Astrocyte of the hippocampus (primary cell): Measurements from ENCODE around the gene BCL7C.
A peak's percentile ranks its signal among the peaks of the same experiment; 100 is the strongest.
"Not testable (repeated sequence)": the region's sequence is repeated elsewhere in the genome, so short reads cannot be mapped to it uniquely, and the experiment has no call there.

Source experiments
- DNase-seq: peaks from one replicate; pipeline ENCODE4 v3.0.0; 2011; ENCODE audit warnings: low read depth, low spot score

BCL7C gene

DNA sequence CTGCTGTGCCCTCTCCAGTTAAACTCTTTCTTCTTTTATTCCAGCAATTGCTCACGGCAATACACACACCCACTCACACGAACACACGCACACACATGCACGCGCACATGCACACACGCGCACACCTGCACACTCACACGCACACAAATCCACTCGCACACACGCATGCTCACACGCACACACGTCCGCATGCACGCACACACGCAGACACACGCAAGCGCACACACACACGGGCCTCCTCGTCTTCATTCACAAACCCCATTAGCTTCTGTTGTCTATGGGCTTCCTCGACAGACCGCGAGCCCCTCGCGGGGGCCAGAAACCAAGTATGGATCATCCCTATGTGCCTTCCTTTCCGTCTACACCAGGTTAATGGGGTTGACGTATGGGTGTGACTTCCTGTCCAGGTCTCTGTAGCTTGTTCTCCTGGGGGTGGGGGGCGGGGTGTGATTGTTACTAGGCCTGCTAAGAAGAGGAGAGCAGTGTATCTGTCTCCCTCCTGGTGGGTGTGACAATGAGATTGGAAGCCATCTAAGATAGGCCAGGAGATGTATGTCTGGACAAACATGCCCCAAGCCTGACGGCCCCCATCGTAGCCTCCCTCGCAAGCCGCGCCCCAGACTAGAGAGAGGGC lies 1.9 kb upstream of the BCL7C start:
- DNase-seq: no peak

DNA sequence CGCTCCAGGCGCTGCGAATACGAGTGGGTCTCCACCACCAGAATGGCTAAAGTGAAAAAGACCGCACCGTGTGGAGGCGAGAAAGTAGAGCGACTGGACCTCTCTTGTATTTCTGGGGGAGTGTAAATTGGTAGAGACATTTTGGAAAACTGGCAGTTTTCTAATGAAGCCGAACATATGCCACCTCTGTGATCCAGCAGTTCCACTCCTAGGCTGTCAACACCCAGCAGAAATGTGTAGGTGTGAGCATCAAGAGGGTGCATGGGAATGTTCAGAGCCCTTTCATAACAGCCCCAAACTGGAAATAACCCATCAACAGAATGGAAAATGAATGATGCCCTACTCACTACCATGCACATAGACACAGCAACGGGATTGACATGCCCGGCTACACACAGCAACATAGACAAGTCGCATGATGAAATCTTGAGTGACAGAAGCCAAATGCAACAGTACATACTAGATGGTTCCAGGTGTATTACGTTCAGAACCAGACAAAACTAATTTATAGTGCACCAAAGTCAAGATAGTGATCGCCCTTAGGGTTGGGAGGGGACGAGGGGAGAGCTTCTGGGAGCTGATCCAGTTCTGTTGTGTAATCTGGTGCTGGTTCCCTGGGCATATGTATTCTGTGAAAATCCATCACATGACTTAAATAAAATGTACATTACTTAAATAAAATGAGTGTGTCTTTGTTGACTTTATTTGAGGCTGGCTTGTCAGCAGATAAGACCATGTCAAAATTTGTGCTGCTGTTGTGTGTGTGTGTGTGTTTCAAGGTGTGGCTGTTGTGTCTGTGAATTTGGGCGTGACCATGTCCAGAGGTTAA lies 877 bp upstream of the BCL7C start:
- DNase-seq: no peak

DNA sequence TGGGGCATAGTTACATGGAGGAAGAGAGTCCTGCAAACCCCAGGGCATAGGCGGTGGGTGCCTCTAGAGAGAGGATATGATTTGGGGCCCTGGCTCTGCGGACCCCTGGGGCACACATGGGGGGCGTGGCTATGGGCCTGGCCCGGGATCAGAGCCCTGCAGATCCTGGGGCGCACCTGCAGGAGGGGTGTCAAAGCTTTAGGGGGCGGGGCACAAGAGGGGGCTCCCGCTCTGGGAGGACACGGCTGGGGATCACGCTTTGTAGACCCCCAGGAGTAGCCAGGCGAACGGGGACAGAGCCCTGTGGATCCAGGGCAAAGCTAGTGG lies 497 bp downstream of the BCL7C start:
- peak; percentile 3 for DNase-seq

DNA sequence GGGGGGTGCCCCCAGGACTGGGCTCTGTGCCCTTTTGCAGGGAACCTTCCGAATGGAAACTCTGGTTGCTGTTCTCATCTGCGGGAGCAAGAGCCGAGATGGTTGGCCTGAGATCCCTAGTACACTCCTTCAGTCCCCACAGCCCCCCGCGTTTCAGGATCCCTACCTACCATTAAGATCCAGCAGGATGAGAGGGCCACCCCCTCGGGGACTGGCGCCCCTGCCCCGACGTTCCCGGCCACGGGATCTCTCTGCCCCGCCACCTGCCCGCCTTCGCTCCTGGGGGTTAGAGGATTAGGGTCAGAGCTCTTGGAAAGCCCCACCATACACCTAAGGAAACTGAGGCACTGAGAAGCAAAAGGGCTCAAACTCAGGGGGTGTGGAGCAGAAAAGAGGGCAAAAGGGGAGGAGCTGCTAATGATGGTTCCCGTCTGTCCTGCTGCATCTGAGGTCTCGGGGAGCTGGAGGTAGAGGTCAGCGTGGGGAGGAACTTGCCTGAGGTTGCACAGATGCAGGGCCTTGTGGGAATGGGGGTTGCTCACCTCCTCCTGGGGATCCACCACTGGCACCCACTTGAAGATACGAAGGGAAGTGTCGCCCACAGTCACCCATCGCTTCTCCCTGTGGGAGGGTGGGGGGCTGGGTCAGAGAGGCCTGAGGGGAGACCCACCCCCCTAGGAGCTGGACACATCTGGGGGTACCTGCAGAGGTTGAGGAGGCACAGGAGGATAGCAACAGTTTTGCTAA lies 1.0 kb downstream of the BCL7C start:
- DNase-seq: no peak

DNA sequence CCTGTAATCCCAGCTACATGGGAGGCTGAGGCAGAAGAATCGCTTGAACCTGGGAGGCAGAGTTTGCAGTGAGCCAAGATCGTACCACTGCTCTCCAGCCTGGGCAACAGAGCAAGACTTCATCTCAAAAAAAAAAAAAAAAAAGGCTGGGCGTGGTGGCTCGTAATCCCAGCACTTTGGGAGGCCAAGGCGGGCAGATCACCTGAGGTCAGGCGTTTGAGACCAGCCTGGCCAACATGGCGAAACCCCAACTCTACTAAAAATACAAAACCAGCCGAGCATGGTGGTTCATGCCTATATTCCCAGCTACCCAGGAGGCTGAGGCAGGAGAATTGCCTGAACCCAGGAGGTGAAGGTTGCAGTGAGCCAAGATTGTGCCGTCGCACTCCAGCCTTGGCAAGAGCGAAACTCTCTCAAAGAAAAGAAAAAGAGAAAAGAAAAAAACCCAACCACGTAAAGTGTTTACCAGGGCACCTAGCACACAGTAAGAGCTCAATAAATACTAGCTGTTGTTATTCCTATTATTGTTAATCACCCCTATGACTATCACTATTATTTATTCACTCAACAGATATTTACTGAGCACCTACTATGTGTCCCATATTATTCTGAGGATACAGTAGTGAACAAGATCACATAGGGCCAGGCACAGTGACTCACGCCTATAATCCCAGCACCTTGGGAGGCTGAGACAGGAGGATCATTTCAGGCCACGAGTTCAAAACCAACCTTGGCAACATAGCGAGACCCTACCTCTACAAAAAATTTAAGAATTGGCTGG lies 2.6 kb downstream of the BCL7C start:
- not testable (repeated sequence) for DNase-seq

DNA sequence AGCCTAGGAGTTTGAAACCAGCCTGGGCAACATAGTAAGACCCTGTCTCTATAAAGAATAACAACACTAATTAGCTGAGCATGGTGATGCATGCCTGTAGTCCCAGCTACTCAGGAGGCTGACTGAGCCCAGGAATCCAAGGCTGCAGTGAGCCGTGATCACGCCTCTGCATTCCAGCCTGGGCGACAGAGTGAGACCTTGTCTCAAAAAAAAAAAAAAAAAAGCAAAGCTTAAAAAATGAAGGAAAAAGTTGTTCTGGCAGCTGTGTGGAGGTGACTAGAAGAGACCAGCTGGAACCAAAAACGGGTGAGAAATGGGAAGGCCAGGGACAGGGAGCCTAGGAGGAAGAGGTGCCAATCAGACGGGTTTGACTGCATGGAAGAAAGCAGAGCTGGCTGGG lies 4.2 kb downstream of the BCL7C start:
- DNase-seq: peak; percentile 60

DNA sequence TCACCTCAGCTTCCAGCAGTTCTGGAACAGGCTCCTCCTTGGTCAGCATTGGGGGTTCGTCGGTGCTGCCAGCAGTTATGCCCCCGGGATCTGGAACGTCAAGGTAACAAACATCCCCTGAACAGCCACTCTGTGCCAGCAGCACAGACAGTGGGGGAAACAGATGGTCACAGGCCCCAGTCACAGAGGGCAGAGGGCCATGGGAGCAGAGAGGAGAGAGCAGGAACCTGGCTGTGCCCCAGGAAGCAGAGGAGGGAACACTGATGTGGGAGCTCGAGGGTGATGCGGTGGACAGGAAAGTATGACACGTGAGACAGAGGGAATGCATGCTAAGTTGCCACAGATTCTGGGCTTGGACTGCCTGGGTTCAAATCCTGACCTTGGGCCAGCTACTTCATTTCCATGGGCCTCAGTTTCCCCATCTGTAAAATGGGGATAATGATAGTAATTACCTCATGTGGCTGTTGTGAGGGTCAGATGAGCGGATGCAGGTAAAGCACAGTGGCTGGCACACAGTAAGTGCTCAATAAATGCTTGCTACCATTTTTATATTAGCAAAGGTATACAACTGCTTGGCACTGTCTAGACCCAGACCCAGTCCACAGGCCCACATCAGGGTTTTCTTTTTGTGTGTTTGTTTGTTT lies 4.9 kb downstream of the BCL7C start:
- DNase-seq: no peak

DNA sequence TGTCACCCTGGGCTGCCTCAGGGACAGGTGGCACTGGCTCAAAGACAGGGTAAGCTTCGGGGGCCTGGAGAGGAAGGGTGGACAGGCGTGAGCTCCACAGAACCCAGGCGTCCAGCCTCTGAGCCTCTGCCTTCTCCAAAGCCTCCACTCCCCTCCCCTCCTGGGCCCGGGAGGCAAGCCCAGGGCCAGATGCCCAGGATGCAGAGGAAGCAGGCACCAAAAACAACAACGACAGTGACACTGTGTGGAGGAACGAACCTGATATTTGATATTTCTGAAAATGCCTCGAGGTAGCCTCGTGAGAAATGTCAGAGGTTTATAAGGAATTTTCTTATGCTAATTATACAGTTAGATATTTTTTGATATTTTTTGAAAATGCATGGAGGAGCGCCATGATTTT lies 6.0 kb downstream of the BCL7C start:
- DNase-seq: no peak

DNA sequence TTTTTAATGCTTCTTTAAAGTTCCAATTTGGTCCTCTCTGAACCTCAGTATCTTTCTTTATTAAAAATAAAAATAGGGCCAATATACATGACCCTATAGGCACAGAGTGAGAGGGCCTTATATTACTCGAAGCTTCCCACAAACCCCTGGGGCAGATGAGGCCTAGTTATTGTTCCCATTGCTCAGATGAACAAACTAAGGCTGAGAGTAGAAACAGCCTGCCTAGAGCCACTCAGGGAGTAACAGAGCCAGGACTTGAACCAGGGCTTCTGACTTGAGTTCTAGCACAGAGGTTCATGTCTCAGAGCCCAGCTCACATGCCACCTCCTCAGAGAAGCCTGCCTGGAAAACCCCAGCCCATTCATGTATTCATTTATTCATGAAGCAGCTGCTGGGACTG lies 7.7 kb downstream of the BCL7C start:
- DNase-seq: no peak

DNA sequence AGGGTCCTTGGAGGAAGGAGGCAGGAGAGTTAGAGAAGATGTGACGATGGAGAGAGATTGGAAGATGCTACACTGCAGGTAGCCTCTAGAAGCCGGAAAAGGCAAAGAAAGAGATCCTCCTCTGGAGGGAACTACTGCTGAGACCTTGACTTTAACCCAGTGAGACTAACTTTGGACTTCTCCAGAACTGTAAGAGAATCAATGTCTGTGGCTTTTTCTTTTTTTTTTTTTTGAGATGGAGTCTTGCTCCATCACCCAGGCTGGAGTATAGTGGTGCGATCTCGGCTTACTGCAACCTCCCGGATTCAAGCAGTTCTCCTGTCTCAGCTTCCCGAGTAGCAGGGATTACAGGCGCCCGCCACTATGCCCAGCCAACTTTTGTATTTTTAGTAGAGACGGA lies 8.7 kb downstream of the BCL7C start:
- no peak for DNase-seq

DNA sequence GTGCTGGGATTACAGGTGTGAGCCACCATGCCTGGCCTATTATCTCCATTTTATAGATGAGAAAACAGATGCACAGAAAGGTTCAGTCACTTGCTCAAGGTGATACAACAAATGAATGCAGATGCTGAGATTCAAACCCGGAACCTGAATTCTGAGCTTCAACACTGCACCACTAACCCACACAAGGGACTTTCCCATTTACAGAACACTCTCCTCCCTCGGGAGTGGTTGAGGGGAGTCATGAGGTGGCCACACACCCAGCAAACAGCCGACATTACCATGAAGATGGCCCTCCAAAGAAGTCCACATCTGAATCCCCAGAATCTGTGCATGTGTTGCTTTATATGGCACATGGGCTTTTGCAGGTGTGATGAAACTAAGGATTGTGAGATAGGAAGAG lies 9.1 kb downstream of the BCL7C start:
- no peak for DNase-seq

DNA sequence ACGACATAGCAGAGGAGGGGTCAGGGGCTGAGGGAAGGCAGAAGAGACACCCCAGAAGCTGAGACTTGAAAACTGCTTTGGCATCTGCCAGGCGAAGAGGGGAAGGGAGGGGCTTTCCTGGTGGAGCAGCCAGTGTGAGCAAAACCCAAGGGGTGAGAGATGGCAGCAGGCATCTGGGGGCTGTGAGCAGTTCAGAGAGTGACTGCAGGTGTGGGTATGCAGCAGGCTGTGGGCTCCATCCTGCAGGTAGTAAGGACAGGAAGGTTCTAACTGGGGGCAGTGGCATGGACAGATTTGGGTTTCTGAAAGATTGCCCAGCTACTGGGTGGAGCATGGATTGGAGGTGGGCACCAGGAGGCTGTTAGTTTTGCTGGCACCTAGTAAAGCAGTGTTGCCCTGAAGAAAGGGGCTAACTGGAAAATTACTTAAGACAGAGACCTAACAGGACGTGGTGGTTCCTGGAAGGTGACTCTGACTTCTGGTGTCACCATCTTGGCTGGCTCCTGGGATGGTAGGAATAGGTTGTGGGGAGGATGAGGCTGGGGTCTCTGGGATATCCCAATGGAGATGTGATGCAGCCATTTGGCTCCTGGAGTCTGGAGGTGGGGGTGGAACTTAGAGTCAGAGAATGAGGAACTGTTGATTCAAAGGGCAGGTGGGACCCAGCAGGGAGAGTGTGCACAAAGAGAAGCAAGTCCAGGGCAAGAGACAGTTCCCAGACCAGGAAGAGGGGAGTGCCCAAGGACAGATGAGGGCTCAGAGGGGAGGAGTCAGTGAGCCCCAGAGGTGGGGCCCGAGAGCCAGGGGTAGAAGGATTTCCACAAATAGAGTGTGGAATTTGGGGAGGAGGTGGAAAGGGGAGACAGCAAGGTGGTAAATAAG lies 11.2 kb downstream of the BCL7C start:
- no peak for DNase-seq

DNA sequence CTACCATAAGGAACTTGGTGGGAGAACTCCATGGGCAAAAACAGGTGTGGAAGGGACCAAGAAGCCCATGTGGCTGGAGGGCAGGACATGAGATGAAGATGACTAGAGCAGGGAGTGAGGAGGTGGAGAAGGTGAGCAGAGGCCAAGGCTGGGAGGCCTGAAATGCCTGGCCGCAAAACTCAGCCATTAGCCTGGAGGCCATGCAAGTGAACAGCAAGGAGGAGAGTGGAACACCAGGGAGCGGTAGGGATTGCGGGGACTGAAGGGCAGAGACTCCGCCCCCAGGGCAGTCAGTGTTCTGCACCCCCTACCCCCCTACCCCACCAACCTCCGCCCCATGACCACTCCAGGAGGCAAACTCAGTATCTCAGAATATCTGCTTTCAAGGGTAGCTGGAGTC lies 17.0 kb downstream of the BCL7C start:
- DNase-seq: peak; percentile 14

DNA sequence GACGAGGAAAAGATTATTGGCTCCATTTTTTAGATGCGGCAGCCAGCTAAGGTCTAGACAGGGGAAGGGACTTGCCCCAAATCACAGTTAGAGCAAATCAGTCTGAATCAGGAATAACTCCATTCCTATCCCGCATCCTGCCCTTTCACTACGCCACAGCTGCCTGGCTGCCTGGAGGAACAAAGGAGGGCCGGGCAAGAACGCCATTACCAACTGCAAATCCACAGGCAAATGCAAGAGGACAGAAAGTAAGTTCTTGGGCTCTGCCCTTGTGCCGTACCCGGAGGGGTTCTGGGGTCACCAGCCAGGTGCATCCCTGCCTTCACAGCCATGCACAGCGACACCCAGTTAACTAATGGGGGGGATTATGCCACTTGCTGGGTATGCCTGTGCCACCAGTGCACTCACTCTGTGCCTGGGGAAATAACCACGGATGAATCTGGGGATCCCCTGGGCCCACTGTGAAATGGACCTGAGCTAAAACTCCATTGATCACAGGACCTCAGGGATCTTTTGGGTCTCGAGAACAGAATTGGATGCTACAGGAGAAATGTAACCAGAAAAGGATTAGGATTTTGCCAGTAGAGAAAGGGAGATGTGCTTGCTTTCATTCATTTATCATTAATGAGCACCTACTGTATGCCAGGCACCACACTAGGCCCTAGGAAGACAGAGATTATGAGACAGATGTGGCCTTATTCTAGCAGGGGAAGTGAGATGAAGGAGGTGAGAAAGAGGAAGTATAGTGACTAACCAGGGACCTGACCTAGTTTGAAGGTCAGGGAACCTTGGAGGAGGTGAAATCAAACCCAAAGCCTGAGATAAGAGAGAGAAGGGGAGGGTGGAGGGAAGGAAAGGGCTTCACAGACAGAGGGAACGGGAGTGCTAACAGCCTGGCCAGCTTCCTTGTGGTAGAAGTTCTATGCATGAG lies 17.7 kb downstream of the BCL7C start:
- DNase-seq: peak; percentile 54

DNA sequence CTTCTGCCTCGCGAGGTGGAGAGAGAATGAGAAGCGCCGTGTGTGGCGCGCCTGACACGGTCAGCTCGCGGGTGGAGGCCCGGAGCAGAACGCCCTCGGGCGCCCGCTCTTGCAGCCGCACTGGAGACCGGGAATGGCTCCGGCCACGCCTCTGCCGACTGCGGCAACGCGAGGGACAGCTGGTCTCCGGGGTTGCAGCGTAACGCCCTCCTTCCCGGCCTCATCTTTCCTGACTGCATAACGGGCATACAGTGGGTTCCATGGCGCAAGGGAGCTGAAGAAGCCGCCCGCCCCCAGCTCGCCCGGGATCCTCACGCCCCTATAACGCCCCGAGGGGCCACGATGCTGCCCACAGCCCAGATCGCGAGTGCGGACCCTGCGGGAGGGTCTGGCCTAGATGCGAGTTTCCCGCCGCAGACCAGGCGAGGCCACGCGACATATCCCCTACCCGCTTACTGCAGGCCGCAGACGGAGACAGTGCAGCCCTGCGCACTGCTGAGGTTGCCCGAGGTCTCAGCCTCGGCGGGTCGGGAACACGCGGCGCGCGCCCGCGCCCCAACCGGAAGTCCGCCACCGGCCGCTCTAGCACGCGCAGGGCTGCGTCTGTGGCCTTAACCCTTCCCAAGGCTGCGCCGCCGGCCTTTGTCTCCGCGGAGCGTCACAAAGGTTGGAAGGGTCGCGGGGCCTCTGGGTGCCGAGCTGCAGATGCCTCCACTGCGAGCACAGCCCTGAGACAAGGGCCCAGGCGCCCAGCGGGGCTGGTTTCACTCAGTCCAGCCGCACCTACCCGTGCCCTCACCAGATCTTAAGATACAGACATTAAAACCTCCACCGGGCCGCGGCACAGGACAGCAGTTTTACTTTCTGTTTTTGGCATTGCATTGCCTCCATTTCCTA lies 18.8 kb downstream of the BCL7C start:
- peak; percentile 97 for DNase-seq

DNA sequence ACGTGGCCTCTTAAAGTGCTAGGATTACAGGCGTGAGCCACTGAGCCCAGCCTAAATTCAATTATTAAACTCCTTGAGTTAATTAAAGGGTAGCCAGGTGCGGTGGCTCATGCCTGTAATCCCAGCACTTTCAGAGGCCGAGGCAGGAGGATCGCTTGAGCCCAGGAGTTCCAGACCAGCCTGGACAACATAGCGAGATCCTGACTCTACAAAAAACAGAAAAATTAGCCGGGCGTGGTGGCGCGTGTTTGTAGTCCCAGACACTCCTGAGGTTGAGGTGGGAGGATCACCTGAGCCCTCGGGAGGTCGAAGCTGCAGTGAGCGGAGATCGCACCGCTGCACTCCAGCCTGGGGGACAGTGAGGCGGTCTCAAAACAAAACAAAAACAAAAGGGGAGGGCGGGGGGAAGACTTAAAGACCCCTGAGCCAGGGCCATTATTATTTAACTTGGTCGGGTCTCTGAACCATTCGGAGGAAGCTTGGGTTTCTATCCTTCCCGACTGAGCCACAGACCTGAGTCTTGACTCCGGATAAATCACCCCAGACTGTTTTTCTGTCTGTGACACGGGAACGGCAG lies 19.5 kb downstream of the BCL7C start:
- DNase-seq: no peak

DNA sequence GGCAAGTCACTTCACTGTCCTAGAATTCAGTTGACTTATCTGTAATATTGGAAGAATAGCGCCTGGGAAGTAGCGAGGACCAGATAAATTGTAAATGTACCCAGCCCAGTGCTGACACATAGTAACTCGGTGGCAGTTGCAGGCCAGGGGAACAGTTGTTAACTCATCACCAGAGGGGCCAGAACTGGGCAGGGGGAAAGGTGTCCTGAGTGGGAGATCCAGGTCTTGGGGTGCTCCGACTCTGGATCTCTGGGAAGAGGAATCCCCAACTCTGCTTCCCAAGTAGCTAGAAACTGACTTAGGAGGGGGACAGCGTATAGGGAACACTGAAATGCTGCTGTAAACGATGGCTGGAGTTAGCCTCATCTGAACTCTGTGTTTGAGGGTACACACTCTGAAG lies 23.0 kb downstream of the BCL7C start:
- DNase-seq: no peak

DNA sequence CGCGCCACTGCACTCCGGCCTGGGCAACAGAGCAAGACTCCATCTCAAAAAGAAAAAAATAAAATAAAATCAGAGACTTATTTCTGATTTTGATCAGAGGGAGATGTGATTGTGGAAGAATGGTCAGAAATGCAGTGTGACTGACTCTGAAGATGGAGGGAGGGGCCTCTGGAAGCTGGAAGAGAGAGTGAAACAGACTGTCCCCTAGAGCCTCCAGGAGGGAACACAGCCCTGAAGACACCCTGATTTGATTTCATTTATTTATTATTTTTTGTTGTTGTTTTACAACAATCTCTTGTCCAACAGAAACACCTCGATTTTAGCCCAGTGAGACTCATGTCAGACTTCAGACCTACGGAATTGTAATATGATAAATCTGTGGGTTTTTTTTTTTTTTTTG lies 26.1 kb downstream of the BCL7C start:
- DNase-seq: peak; percentile 20
